ENCODE measurements around the gene CALHM4.

The CALHM4 gene

GRCh38 chr6:116542426-116542825 lies 11.1 kb upstream of the CALHM4 start:
- DNase-seq (ENCODE audit: low read depth in 2 of 2): no peak

DNA sequence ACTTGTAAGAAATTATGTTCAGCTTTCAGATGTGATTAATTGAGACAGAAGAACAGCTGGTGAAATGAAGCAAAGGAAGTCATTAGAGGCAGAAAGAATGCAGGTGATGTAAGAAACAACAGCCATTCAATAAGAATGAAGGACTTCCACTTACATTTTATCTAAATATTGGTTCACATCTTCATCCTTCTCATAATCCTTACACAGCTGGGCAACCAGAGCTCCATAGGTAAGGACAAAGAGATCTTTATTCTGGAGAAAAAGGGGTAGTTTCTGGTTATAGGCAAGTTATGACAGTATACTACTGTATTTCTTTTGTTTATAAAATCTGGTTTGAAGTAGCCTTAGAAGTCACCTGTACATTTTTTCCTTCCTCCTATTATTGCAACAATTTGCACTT lies 10.4 kb upstream of the CALHM4 start:
- no peak for DNase-seq (ENCODE audit: low read depth in 2 of 2)

- no peak for DNase-seq (ENCODE audit: low read depth in 2 of 2)
Observed at GRCh38 chr6:116545651-116546050, 7.9 kb upstream of the CALHM4 start, which contains the start of gene TRAPPC3L. TSS of gene TRAPPC3L (minus strand) at chr6:116545684. CDS start at chr6:116545514, 170 bp downstream.

- no peak for DNase-seq (ENCODE audit: low read depth in 2 of 2)
Observed at GRCh38 chr6:116547358-116547757, 6.2 kb upstream of the CALHM4 start.

DNA sequence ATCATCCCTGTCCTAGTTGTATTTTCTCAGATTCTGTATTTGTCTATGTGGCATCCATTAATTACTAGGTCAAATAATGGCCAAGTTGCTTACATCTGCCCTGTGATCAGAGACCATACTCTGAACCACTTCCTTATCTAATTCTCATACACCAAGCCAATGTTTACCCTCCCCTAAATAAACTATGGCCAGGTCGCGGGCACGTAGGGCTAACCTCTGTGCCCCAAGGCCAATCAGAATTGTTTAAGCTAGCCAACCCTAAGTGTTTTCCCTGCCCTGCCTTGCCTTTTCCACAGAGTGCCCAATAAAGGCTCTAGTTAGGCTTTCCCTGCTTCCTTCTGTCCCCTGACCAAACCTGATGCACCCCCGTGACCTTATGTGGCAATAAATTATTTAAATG lies 2.8 kb upstream of the CALHM4 start:
- DNase-seq (ENCODE audit: low read depth in 2 of 2): no peak

GRCh38 chr6:116556065-116556464 lies 2.5 kb downstream of the CALHM4 start:
- peak; percentile 73 to 77 for DNase-seq (ENCODE audit: low read depth in 2 of 2)

DNA sequence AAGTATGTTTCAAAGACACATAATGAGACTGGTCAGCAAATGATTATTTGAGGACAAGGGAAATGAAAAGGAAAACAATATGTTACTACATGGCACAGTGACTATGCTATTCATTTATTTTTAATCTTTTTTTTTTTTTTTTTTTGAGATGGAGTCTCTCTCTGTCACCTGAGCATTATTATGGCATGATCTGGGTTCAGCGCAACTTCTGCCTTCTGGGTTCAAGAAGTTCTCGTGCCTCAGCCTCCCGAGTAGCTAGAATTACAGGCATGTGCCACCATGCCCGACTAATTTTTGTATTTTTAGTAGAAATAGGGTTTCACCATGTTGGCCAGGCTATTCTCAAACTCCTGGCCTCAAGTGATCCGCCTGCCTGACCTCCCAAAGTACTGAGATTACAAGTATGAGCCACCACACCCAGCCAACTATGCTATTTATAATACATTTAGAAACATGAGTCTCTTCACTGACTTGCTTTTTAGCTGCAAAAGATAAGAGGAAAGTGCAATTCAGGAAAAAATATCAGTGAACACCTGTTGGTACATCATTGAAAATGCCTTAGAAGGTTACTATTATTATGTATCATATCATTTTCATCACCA lies 3.4 kb downstream of the CALHM4 start:
- DNase-seq (ENCODE audit: low read depth in 2 of 2): no peak

GRCh38 chr6:116557893-116558292 lies 4.3 kb downstream of the CALHM4 start:
- peak; percentile 90 to 94 for DNase-seq (ENCODE audit: low read depth in 2 of 2)

DNA sequence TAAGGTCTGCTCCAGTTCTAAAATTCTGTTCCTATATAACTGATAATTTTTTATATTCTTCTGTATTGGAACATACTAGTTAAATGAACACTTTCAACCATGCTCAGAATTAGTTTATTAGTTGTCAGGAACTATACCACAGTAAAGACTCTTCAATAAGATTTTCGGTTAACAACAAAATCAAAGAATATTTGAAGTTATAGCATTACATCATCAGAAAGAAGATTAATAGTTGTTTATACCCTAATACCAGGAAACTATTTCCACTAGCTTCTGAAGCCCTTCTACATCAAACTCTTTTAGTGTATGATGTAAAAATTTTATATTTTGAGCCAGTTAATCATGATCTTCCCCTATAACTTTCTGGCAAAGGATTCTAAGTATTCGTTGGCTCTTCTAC lies 6.6 kb downstream of the CALHM4 start:
- DNase-seq (ENCODE audit: low read depth in 2 of 2): no peak

DNA sequence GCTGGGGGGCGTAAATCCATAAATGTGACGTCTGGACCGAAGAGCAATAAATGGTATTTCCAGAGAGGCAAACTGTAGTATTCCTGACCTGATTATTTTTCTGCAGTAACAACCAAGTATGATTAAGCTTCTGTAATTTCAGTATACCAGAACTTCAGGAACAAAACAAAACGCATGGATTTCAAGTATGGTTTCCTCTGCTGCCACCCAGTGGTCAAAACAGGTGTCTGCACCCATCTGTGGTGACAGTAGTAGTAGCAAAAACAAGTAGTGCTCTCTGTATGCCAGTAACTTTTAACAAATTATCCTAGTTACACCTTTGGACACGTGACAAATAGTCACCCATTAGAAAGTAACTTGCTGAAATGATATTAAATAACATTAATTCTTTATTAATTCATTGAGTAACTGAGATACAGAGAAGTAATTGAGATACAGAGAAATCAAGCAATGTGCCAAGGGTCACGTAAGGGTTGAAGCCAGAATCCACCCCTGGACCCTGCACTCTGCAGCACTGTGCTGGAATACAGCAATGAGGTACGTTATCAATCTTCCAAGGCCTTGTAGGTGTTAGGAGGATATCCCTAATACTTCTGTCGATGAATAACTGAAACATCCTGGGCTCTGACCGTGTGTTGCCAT lies 7.9 kb downstream of the CALHM4 start:
- DNase-seq (ENCODE audit: low read depth in 2 of 2): peak in 1 of 2 experiments; percentile 45

GRCh38 chr6:116562019-116562403 lies 8.5 kb downstream of the CALHM4 start:
- no peak for DNase-seq (ENCODE audit: low read depth in 2 of 2)

DNA sequence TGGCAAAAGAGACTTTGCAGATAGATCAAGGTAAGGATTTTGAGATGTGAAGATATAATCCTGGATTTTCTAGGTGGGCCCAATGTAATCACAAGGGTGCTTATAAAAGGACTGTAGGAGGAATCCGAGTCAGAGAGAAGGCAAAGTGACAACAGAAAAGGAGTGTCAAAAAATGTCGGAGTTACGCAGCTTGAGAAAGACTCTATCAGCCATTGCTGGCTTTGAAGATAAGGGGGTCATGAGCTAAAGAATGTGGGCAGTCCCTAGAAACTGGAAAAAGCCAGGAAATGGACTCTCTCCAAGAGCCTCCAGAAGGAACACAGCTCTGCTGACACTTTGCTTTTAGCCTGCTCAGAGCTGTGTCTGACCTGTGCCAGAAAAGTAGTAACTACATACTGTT lies 9.1 kb downstream of the CALHM4 start:
- DNase-seq (ENCODE audit: low read depth in 2 of 2): no peak

DNA sequence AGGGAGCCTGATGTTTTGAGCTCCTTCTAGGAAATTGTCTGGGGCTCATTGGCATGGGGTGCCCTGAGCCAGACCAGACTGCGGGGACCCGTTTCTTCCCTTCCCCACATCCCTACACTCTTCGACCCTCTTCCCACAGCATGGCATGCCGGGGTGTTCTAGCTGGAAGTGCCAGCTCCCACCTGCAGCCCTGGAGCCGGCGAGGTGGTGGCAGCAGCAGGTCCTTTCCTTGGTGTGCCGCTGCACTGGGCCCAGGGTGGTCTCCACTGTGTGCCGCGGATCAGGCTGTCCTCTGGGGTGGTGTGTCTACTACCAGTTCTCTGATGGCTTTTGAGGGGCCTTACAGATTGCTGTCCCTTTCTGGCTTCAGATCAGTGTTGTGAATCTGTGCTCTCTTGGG lies 10.3 kb downstream of the CALHM4 start:
- no peak for DNase-seq (ENCODE audit: low read depth in 2 of 2)

GRCh38 chr6:116564311-116564710 lies 10.8 kb downstream of the CALHM4 start:
- peak in 1 of 2 experiments; percentile 40 for DNase-seq (ENCODE audit: low read depth in 2 of 2)

DNA sequence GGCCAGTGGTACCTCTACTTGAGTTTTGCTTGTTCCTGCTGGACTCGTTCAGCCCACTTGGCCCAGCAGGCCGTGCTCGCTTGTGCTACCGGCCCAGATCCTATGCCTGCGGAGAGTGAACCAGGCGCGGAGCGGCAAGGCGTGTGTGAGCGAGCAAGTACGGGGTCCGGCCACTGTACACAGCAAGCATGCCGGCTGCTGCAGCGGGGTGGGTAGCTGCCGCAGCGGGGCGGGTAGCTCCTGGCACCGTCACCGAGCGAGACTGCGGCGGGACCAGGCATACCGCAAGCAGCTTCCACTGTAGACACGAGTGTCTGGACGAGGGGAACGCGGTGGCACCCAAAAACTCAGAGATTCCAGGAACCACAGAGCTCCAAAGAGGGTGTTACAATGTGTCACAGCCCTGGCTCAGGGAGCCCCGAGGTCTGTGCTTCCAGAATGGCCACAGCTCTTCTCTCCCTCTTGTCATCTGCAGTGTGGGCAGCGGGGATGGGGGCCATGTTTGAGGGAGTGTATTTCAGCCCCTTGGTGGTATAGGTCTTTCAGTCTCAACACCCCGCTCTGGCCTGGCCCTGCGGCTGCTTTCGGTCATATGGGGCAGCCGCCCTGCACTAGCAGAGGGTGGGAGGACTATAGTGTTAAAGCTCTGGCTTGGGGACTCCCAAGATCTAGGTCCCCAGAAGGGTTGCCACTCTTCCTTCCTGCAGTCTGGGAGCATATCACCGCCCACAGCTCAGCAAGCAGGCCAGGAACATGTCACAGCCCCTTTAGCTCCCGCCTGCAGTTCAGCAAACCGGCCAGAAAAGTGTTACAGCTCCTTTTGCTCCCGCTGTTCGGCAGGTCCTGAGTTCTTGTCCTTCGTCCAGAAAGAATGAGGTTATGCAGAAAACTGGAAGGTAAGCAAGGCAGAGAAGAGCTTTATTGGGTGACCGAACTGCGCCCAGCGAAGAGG lies 11.6 kb downstream of the CALHM4 start:
- no peak for DNase-seq (ENCODE audit: low read depth in 2 of 2)

- peak in 1 of 2 experiments; percentile 33 for DNase-seq (ENCODE audit: low read depth in 2 of 2)
Observed at GRCh38 chr6:116568111-116568510, 14.6 kb downstream of the CALHM4 start.

- DNase-seq (ENCODE audit: low read depth in 2 of 2): no peak
Observed at GRCh38 chr6:116568821-116569755, 15.5 kb downstream of the CALHM4 start.

DNA sequence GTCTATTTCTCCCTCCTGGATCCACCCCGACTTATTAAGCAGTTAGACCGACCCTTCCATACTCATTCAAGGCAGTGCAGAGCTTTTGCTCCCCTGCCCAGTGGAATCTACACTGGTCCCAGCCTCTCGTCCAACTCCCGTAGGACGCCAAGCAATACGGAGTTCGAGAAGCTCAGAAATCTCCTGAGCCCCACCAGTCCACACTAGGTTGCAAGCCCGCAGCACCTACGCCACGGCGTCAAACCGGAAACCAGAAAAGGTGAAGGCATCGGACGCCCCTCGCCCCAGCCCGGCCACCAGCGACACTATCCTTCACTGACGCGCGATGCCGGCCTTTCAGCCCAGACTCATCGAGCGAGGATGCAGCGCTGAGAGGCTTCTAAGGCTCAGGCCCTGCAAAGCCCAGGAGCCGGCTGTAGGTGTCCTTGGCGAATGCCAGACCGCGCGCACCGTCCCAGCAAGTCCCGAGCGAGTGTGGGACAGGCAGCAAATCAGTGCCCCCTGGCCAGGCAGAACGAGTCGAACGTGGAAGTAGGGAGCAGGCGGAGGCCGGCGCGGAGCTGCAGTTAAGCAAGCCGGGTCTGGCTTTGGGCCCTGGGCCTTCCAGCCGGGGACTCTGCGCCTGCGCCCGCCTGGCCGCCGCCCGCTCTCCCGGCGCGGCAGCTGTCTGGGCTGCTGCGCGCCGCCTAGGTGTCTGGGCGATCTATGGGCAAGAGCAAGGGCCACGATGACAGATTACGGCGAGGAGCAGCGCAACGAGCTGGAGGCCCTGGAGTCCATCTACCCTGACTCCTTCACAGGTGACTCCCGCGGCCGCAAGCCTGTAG lies 17.5 kb downstream of the CALHM4 start, which contains the start of gene RWDD1:
TSS of gene RWDD1 (plus strand) at position 649 of the 827 bp plus-strand sequence. CDS start at position 728, 79 bp downstream.
- peak; percentile 99 for DNase-seq (ENCODE audit: low read depth in 2 of 2)

GRCh38 chr6:116571683-116572000 lies 18.1 kb downstream of the CALHM4 start:
- no peak for DNase-seq (ENCODE audit: low read depth in 2 of 2)

DNA sequence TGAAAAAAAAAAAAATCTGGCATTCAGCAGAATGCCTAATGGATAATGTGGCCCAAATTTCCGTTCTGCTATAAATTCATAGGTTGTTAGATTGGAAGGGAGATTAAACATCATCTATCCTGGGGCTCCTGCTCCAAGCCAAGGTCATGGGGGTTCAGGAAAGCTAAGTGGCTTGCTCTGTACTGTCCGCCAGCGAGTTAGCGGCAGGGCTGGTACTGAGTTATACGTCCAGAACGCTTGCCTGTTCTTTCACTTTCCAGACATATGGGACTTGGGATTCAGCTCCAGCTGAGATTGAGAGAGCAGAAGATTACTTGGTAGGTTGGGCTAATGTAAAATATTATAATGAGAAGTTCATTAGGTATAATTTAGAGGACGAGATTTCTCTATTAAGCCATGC lies 18.6 kb downstream of the CALHM4 start:
- no peak for DNase-seq (ENCODE audit: low read depth in 2 of 2)

DNA sequence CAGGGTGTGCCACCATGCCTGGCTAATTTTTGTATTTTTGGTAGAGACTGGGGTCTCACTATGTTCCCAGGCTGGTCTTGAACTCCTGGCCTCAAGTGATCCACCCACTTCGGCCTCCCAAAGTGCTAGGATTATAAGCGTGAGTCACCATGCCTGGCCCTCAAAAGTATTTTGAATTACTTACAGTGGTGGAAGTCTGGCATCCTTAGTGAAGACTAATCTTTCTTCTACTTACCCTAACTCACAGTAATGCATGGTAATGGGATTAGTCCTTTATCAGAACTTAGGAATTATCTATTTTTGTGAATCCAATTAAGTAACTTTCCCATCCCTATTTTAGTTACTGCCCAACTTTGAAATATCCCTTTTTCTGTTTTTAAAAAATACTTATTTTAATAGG lies 21.7 kb downstream of the CALHM4 start:
- no peak for DNase-seq (ENCODE audit: low read depth in 2 of 2)
